GM23338 (cell line): ENCODE measurements around the gene TENM4.

ENCODE experiments used
- EZH2phosphoT487 ChIP-seq: fragments of 200-600 bp; sonication (generic); IDR thresholded peaks from one replicate; pipeline ENCODE4 v1.8.1; 2018; ENCODE audit warnings: antibody characterized with exemption; ENCODE audit not compliant: unreplicated experiment
- REST ChIP-seq: IDR thresholded peaks from one replicate; pipeline ENCODE4 v1.6.1; 2018; ENCODE audit warnings: antibody characterized with exemption; ENCODE audit not compliant: unreplicated experiment
- TF ChIP-seq, protein P1 (sequence below), 2 experiments: fragments of 200-600 bp in 1 of 2; sonication (generic) in 1 of 2; conservative IDR thresholded peaks; 2 replicates each; pipeline versions ENCODE4 v1.5.1 to v1.6.1; 2016 to 2017; ENCODE audit warnings: antibody characterized with exemption in 2 of 2, low read depth in 2 of 2, mild to moderate bottlenecking in 2 of 2, moderate library complexity in 1 of 2

DNA sequence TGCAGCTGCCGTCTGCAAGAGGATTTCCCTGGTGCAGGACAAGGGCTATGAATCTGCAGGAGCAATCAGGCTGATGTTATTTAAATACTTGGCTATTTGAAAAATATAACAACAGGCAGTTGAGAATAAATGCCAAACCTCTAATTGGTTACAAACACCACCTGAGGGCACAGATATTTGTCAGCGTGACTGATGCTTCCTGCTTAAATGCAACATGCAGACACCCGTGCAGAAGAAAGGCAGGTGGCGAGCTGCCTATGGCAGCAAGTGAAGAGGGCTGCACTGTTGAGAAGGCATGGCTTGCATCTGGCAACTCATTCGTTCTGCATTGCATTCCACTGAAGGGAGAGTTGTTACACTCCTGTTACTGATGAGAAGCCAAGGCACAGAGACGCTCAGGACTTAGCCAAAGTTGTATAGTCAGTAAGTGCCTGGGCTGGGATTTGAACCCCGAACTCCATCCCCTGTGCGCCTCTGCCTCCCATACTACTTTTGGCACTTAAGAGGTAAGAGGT lies 350.6 kb downstream of the TENM4 start:
- TF ChIP-seq EZH2phosphoT487 (no peak), REST (no peak)
- TF ChIP-seq, protein P1, sequence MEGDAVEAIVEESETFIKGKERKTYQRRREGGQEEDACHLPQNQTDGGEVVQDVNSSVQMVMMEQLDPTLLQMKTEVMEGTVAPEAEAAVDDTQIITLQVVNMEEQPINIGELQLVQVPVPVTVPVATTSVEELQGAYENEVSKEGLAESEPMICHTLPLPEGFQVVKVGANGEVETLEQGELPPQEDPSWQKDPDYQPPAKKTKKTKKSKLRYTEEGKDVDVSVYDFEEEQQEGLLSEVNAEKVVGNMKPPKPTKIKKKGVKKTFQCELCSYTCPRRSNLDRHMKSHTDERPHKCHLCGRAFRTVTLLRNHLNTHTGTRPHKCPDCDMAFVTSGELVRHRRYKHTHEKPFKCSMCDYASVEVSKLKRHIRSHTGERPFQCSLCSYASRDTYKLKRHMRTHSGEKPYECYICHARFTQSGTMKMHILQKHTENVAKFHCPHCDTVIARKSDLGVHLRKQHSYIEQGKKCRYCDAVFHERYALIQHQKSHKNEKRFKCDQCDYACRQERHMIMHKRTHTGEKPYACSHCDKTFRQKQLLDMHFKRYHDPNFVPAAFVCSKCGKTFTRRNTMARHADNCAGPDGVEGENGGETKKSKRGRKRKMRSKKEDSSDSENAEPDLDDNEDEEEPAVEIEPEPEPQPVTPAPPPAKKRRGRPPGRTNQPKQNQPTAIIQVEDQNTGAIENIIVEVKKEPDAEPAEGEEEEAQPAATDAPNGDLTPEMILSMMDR (conservative IDR thresholded peaks at IDR 0.05; ENCODE audit: low read depth in 2 of 2): no peak
